SK-N-SH treated with all-trans-retinoic acid at 6 μM for 48 hours (cell line): Measurements from ENCODE around the gene CHMP3.

Experiments
- ISL1 ChIP-seq: fragments of 250-450 bp; sonication (Bioruptor Pico); IDR thresholded peaks from 2 replicates; pipeline ENCODE4 v2.1.2; 2022; ENCODE audit warnings: mild to moderate bottlenecking, moderate library complexity
- PATZ1 ChIP-seq: fragments of 250-450 bp; sonication (Bioruptor Pico); IDR thresholded peaks from 2 replicates; pipeline ENCODE4 v1.8.0; 2020; ENCODE audit warnings: mild to moderate bottlenecking, moderate library complexity, borderline replicate concordance
- RARB ChIP-seq: fragments of 250-450 bp; sonication (Bioruptor Pico); IDR thresholded peaks from 2 replicates; pipeline ENCODE4 v1.8.0; 2021; ENCODE audit warnings: mild to moderate bottlenecking, moderate library complexity
- TOX ChIP-seq: fragments of 250-450 bp; sonication (Bioruptor Pico); IDR thresholded peaks from 2 replicates; pipeline ENCODE4 v1.8.0; 2021; ENCODE audit warnings: mild to moderate bottlenecking, moderate library complexity, borderline replicate concordance
- ZC3H10 ChIP-seq: fragments of 250-450 bp; sonication (Bioruptor Pico); IDR thresholded peaks from 2 replicates; pipeline ENCODE4 v1.5.1; 2021; ENCODE audit warnings: mild to moderate bottlenecking, moderate library complexity
- ZFP30 ChIP-seq: fragments of 450-650 bp; formaldehyde crosslinking; IDR thresholded peaks from 2 replicates; pipeline ENCODE4 v1.5.0; 2022; ENCODE audit warnings: mild to moderate bottlenecking, moderate library complexity
- ZNF8 ChIP-seq: fragments of 450-650 bp; formaldehyde crosslinking; IDR thresholded peaks from 2 replicates; pipeline ENCODE4 v1.5.0; 2020; ENCODE audit warnings: mild to moderate bottlenecking, moderate library complexity

- TF ChIP-seq ZNF8 (CRISPR knock-in tag) (no peak), ZC3H10 (no peak), TOX (no peak), ISL1 (CRISPR knock-in tag) (no peak), ZFP30 (CRISPR knock-in tag) (no peak), PATZ1 (CRISPR knock-in tag) (no peak), RARB (CRISPR knock-in tag) (no peak)
Measured at GRCh38 chr2:86485802-86486201, 77.4 kb downstream of the CHMP3 start.
